HFFc6 (cell line): ENCODE measurements around the gene NUDT7. TPM values are rescaled to one million over a fixed set of nuclear protein-coding genes. Genes with fewer than 3 reads are reported as not detected.

Experiments
- DNase-seq: peaks from one replicate; pipeline ENCODE4 v3.0.0-alpha.2; 2018
- H3K27ac Mint-ChIP-seq: 2 replicates; pipeline ENCODE4 v1.8.0; 2020; ENCODE audit warnings: mild to moderate bottlenecking, mixed read lengths
- H3K27me3 Mint-ChIP-seq: 2 replicates; pipeline ENCODE4 v1.8.0; 2021; ENCODE audit warnings: mild to moderate bottlenecking, moderate library complexity, mixed read lengths; ENCODE audit not compliant: insufficient read depth
- H3K36me3 Mint-ChIP-seq: 2 replicates; pipeline ENCODE4 v1.8.0; 2021; ENCODE audit warnings: low read depth, mixed read lengths
- H3K4me1 Mint-ChIP-seq: 2 replicates; pipeline ENCODE4 v1.8.0; 2020; ENCODE audit warnings: low read depth, mixed read lengths
- H3K4me3 Mint-ChIP-seq: 2 replicates; pipeline ENCODE4 v1.8.0; 2020; ENCODE audit warnings: mild to moderate bottlenecking, moderate library complexity, mixed read lengths
- H3K9me3 Mint-ChIP-seq: 2 replicates; pipeline ENCODE4 v1.8.0; 2020; ENCODE audit warnings: mild to moderate bottlenecking, mixed read lengths
- total RNA-seq, 6 experiments: library from RNA; stranded (reverse); fragmentation: NEBNext Ultra II Directional; extraction: Animal tissue kit (Norgen Biotek cat#: 25700); gene quantifications; 2 replicates in 1 of 6; 3 replicates in 5 of 6; pipeline ENCODE4 v1.2.3, GENCODE V29; 2021
- TF ChIP-seq, protein P1 (sequence below): fragments of 200-600 bp; sonication (generic); IDR thresholded peaks from 2 replicates; pipeline ENCODE4 v1.5.0; 2021; ENCODE audit warnings: antibody characterized with exemption, mild to moderate bottlenecking

The NUDT7 gene
- total RNA-seq, 6 experiments from 2014 or later = 0.85 to 1.9 (median 1.1) TPM

DNA sequence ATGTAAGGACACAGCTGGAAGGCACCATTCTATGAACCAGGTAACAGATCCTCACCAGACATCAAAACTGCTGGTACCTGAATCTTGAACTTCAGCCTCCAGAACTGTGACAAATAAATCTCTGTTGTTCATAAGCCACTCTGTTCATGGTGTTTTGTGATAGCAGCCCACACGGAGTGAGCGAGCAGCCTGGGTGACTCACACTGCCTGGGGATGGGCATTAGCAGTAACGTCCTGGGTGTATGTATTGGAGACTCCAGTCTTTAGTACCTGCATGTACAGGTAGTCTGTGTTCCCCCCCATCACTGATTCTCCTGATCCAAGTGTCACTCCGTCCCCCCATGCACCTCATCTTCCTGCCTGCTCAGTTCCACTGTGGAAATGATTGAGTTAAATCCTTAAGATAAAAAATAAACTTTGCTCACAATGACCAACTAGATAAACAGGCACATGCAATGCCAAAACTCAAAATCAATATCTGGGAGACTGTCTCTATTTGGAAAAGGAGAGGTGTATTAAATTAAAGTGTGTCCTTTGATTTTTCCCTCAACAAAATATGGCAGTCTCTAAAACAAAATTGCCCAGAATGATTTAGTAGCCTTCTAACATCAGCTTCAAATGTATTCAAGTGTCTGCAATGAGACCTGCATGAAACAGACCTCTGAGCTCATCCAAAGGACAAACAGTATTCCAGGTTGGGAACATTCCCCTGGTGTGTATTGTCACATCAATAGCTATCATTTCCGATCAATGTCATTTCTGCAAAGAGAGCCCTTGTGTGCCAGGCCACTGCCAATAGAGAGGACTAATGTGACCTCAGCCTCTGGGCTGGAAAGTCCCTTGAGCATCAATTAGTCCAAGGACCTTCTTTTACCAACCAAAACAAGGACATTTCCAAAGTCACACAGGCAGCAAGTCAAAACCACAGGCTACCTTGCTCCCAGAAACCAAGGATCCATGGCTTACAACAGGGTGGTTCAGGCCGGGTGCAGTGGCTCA is 53.9 kb downstream of the NUDT7 start:
- Mint-ChIP-seq H3K4me1 (no peaks in the 10 kb centered on the region), H3K9me3 (peaks cover 28% of the 10 kb centered on the region), H3K4me3 (no peak overlapping the region), H3K27ac (no peak overlapping the region), H3K36me3 (no peaks in the 10 kb centered on the region), H3K27me3 (peaks cover 2% of the 10 kb centered on the region; the same call in 1 of the 2 replicates)
- TF ChIP-seq, protein P1, sequence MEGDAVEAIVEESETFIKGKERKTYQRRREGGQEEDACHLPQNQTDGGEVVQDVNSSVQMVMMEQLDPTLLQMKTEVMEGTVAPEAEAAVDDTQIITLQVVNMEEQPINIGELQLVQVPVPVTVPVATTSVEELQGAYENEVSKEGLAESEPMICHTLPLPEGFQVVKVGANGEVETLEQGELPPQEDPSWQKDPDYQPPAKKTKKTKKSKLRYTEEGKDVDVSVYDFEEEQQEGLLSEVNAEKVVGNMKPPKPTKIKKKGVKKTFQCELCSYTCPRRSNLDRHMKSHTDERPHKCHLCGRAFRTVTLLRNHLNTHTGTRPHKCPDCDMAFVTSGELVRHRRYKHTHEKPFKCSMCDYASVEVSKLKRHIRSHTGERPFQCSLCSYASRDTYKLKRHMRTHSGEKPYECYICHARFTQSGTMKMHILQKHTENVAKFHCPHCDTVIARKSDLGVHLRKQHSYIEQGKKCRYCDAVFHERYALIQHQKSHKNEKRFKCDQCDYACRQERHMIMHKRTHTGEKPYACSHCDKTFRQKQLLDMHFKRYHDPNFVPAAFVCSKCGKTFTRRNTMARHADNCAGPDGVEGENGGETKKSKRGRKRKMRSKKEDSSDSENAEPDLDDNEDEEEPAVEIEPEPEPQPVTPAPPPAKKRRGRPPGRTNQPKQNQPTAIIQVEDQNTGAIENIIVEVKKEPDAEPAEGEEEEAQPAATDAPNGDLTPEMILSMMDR = no peak
- DNase-seq = no peak

DNA sequence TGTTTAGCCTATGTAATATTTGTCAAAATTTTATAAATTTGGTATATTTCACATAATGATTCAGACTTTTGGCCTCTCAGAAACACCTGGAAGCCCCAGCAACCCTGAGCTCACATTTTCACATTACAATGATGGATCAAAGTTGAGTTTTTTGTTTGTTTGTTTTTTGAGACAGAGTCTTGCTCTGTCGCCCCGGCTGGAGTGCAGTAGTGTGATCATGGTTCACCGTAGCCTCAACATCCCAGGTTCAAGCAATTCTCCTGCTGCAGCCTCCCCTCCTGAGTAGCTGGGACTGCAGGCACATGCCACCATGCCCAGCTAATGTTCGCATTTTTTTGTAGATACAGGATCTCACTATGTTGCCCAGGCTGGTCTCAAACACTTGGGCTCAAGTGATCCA is 55.4 kb downstream of the NUDT7 start:
- H3K27ac Mint-ChIP-seq = no peak overlapping the region
- H3K9me3 Mint-ChIP-seq = peaks cover 28% of the 10 kb centered on the region

DNA sequence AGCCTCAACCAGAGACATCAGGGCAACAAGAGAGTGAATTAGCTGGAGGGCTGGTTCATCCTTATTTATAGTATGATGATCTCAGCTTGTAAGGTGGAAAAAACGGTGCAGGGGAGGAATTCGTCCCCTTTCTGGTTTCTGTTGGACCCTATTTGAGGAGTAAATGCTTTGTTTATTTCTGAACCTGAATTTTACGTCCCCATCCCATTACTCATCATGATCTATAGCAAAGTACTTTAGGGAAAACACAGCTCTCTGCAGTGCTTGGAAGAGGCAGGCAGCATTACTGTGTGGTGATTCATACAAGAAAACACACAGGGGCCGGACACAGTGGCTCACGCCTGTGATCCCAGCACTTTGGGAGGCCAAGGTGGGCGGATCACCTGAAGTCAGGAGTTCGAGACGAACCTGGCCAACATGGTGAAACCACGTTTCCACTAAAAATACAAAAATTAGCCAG is 58.1 kb downstream of the NUDT7 start:
- peak; percentile 24 for DNase-seq
- TF ChIP-seq, protein P1 = no peak
- peaks cover 2% of the 10 kb centered on the region; the same call in 1 of the 2 replicates for H3K27me3 Mint-ChIP-seq
- H3K27ac Mint-ChIP-seq = no peak overlapping the region
- H3K36me3 Mint-ChIP-seq = peaks cover 5% of the 10 kb centered on the region; the same call in 1 of the 2 replicates
- H3K4me1 Mint-ChIP-seq = no peaks in the 10 kb centered on the region
- no peak overlapping the region for H3K4me3 Mint-ChIP-seq
- peaks cover 28% of the 10 kb centered on the region for H3K9me3 Mint-ChIP-seq

More for the DNA sequence above, 55.4 kb downstream of the NUDT7 start:
- TF ChIP-seq, protein P1 = no peak
- no peaks in the 10 kb centered on the region for H3K36me3 Mint-ChIP-seq
- H3K4me3 Mint-ChIP-seq = no peak overlapping the region
- no peak for DNase-seq
- H3K27me3 Mint-ChIP-seq = peaks cover 2% of the 10 kb centered on the region; the same call in 1 of the 2 replicates
- no peaks in the 10 kb centered on the region for H3K4me1 Mint-ChIP-seq

DNA sequence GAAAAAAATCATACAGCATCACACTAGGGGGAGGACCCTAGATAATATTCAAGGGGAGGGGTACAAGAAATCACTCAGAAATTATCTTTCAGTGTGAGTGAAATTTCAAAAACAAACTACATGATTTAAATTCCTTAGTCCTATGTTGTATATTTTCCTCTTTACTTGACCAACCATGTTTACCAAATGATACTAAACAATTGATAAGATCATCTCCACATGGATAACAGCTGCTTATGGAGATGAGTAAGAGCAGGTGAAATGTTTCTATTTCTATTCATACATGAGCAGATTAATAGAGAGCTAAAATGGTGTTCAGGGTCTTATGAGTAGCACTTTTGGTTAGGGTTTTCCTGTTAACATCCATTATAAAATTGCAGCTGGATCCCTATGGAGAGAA is 58.8 kb downstream of the NUDT7 start:
- Mint-ChIP-seq H3K27me3 (no peaks in the 10 kb centered on the region), H3K4me1 (no peaks in the 10 kb centered on the region), H3K36me3 (peaks cover 5% of the 10 kb centered on the region; the same call in 1 of the 2 replicates), H3K9me3 (peaks cover 28% of the 10 kb centered on the region), H3K27ac (no peak overlapping the region), H3K4me3 (no peak overlapping the region)
- DNase-seq = no peak
- TF ChIP-seq, protein P1 = no peak

DNA sequence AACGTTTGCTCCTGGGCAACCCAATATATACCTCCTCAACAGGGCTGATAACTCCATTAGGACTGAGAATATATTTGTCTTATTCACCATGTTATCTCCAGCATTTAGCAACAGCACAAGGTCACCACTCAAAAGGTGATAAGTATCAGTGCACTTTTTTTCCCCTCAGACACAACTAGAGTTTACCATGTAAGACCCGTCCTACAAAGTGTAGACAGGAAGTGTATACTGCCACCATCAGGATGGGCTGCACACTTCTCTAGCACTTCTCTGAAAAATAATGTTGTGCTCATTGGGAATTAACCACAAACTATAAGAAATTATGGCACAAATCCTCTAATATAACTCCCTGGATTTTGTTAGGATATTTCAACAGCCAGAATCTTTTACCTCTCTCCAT is 60.4 kb downstream of the NUDT7 start:
- H3K27me3 Mint-ChIP-seq = peaks cover 4% of the 10 kb centered on the region; the same call in 1 of the 2 replicates
- TF ChIP-seq, protein P1 = peak; percentile 22; the same call in 1 of the 2 replicates
- DNase-seq = no peak
- no peak overlapping the region for H3K27ac Mint-ChIP-seq
- no peaks in the 10 kb centered on the region for H3K4me1 Mint-ChIP-seq
- H3K36me3 Mint-ChIP-seq = peaks cover 5% of the 10 kb centered on the region; the same call in 1 of the 2 replicates
- no peak overlapping the region for H3K4me3 Mint-ChIP-seq
- peaks cover 31% of the 10 kb centered on the region for H3K9me3 Mint-ChIP-seq
